Thyroid gland (tissue), 4 donors: Measurements from ENCODE around the gene FUCA2.

ENCODE experiments used
- CTCF ChIP-seq, 6 experiments: fragments of 200-600 bp in 3 of 6; fragments of 450-650 bp in 3 of 6; sonication (generic) in 3 of 6; IDR thresholded peaks; one replicate each; pipeline ENCODE4 v1.5.1; 2016 to 2019; ENCODE audit warnings: antibody characterized with exemption in 6 of 6, mild to moderate bottlenecking in 2 of 6, inconsistent platforms in 1 of 6, moderate library complexity in 1 of 6
- POLR2A ChIP-seq, 2 donors: fragments of 450-650 bp; IDR thresholded peaks; one replicate each; pipeline ENCODE4 v1.6.1; 2017; ENCODE audit warnings: antibody characterized with exemption in 2 of 2, mild to moderate bottlenecking in 2 of 2, moderate library complexity in 1 of 2

- TF ChIP-seq POLR2A (IDR thresholded peaks at IDR 0.05) (no peak), CTCF (IDR thresholded peaks at IDR 0.05) (no peak)
These were observed 20.7 kb downstream of the FUCA2 start for GRCh38 chr6:143490775-143491174.
